Measurements from ENCODE around the gene ZGRF1.

- TF ChIP-seq CTCF (IDR thresholded peaks at IDR 0.05) (no peak), POLR2A (IDR thresholded peaks at IDR 0.05) (no peak)
These were observed 37.0 kb upstream of the ZGRF1 start for GRCh38 chr4:112673686-112674085.
